ENCODE results near the gene TNIP3. TPM values are rescaled to one million over a fixed set of nuclear protein-coding genes. Genes with fewer than 3 reads are reported as not detected.

The TNIP3 gene
- total RNA-seq, 3 donors from 2014 or later, result 0.38 to 2.0 (median 1.1) TPM

GRCh38 chr4:121094297-121094966 lies 69.7 kb downstream of the TNIP3 start:
- no peaks in the 10 kb centered on the region for H3K36me3 ChIP-seq (ENCODE audit: low read depth)
- intact Hi-C loops (cut with DNase I, micrococcal nuclease), result loop anchor here (5.0 to 10.0 kb wide), 2 partner anchors 380 to 937 kb away; no protein-coding TSS in a partner anchor
- TF ChIP-seq, protein P1, sequence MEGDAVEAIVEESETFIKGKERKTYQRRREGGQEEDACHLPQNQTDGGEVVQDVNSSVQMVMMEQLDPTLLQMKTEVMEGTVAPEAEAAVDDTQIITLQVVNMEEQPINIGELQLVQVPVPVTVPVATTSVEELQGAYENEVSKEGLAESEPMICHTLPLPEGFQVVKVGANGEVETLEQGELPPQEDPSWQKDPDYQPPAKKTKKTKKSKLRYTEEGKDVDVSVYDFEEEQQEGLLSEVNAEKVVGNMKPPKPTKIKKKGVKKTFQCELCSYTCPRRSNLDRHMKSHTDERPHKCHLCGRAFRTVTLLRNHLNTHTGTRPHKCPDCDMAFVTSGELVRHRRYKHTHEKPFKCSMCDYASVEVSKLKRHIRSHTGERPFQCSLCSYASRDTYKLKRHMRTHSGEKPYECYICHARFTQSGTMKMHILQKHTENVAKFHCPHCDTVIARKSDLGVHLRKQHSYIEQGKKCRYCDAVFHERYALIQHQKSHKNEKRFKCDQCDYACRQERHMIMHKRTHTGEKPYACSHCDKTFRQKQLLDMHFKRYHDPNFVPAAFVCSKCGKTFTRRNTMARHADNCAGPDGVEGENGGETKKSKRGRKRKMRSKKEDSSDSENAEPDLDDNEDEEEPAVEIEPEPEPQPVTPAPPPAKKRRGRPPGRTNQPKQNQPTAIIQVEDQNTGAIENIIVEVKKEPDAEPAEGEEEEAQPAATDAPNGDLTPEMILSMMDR (IDR thresholded peaks at IDR 0.05), result no peak
- H3K4me3 ChIP-seq, result no peak overlapping the region
- no peaks in the 10 kb centered on the region for H3K9me3 ChIP-seq
- ATAC-seq, result no peak
- DNase-seq, result no peak
- H3K4me1 ChIP-seq (ENCODE audit: low read depth), result no peaks in the 10 kb centered on the region

GRCh38 chr4:121093261-121093660 lies 70.9 kb downstream of the TNIP3 start:
- no peak overlapping the region for H3K4me3 ChIP-seq
- DNase-seq, result no peak
- H3K9me3 ChIP-seq, result no peaks in the 10 kb centered on the region
- no peaks in the 10 kb centered on the region for H3K4me1 ChIP-seq (ENCODE audit: low read depth)
- no peak for ATAC-seq
- intact Hi-C loops (cut with DNase I, micrococcal nuclease), result loop anchor here (5.0 to 10.0 kb wide), 2 partner anchors 378 to 936 kb away; no protein-coding TSS in a partner anchor
- H3K36me3 ChIP-seq (ENCODE audit: low read depth), result no peaks in the 10 kb centered on the region
- TF ChIP-seq, protein P1 (IDR thresholded peaks at IDR 0.05), result no peak

DNA sequence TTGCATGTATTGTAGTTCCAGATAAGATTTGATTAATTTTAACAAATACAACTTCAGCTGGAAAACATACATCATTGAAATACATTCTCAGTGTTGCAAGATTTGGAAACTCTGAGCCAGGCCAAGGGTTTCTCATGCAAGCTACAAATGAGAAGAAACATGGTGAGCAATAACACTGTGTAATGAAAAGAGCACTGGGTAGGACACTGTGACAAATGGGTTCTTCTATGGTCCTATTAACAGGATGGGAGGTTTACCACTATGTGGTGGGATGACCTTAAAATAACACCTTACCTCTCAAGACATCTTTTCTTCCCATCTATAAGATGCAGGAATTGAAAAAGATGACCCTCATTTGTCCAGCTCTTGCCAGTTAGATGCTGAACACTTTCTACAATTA lies 72.2 kb downstream of the TNIP3 start:
- intact Hi-C loops (cut with DNase I, micrococcal nuclease), result loop anchor here (5.0 to 10.0 kb wide), 2 partner anchors 377 to 935 kb away; no protein-coding TSS in a partner anchor
- Histone ChIP-seq H3K4me1 (ENCODE audit: low read depth) (no peaks in the 10 kb centered on the region), H3K9me3 (no peaks in the 10 kb centered on the region), H3K36me3 (ENCODE audit: low read depth) (no peaks in the 10 kb centered on the region), H3K4me3 (no peak overlapping the region)
- no peak for DNase-seq
- TF ChIP-seq, protein P1 (IDR thresholded peaks at IDR 0.05), result no peak
- no peak for ATAC-seq

DNA sequence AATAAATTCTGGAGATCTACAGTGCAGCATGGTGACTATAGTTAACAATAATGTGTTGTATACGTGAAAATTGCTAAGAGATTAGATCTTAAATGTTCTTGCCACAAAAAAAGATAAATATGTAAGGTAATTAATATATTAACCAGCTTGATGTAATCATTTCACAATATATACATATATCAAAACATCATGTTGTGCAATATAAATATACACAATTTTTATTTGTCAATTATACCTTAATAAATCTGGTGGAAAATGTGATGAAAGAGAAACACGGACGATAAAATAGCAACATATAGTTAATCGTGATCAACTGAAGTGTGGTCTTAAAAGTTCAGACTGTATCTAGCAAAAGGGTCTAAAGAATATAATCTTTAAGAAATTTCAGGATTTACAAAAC lies 75.3 kb downstream of the TNIP3 start:
- TF ChIP-seq, protein P1 (IDR thresholded peaks at IDR 0.05), result no peak

More for the DNA sequence above, 75.3 kb downstream of the TNIP3 start:
- no peak overlapping the region for H3K4me3 ChIP-seq
- DNase-seq (no peak), ATAC-seq (no peak)
- intact Hi-C loops (cut with DNase I, micrococcal nuclease), result no loop called here
- no peaks in the 10 kb centered on the region for H3K36me3 ChIP-seq (ENCODE audit: low read depth)
- no peaks in the 10 kb centered on the region for H3K9me3 ChIP-seq
- H3K4me1 ChIP-seq (ENCODE audit: low read depth), result no peaks in the 10 kb centered on the region

Other genes starting within 250 kb of the TNIP3 start
- 10 to 100 TPM in 2 of 3 donors, 1 to 10 TPM in 1; 8.7 to 12.2 (median 10.2) TPM for gene PRDM5, start 241.6 kb downstream of the TNIP3 start, total RNA-seq
- gene NDNF, start 91.8 kb downstream of the TNIP3 start, total RNA-seq, result 10 to 100 TPM in 2 of 3 donors, 1 to 10 TPM in 1; 9.0 to 11.8 (median 10.3) TPM
- gene QRFPR, start 216.7 kb upstream of the TNIP3 start, total RNA-seq, result not detected

Measured in mucosa of descending colon (tissue), 3 donors.